HepG2 (cell line): Measurements from ENCODE around the gene CPT1B. TPM values are rescaled to one million over a fixed set of nuclear protein-coding genes. Genes with fewer than 3 reads are reported as not detected.

ENCODE experiments used
- ATAC-seq: fragments of 200-7000 bp; cut with Tn5 transposase; 3 replicates; pipeline ENCODE4 v1.9.1; 2020; ENCODE audit warnings: mild to moderate bottlenecking, moderate library complexity
- BruUV-seq: library from RNA; stranded (reverse); fragments of 400-500 nt; replicated peaks from 2 replicates; lab custom pipeline; 2021; lab: Mats Ljungman, UMichigan
- CTCF ChIA-PET: fragments of 300-600 bp; formaldehyde crosslinking; extraction: SDS; loops from one replicate; lab custom pipeline; 2021; ENCODE audit warnings: low total read pairs, inconsistent platforms, low intra/inter-chr PET ratio; lab: Yijun Ruan, JAX
- POLR2A ChIA-PET: fragments of 350-600 bp; sonication (Branson Sonifier 250); formaldehyde crosslinking; loops from one replicate; lab custom pipeline; 2020; ENCODE audit warnings: antibody characterized with exemption, inconsistent platforms; lab: Yijun Ruan, JAX
- DNase-seq: peaks from one replicate; pipeline ENCODE4 v3.0.0-alpha.2; 2015; ENCODE audit warnings: low spot score
- FAIRE-seq: peaks from 3 replicates; lab custom pipeline; 2011; peaks lifted over from hg19 to GRCh38; lab: Jason Lieb, UNC
- H2AFZ ChIP-seq: one replicate; pipeline ENCODE4 v1.6.1; 2011; ENCODE audit warnings: low read length, inconsistent platforms
- H3K27ac ChIP-seq: fragments of 300-600 bp; 3 replicates; pipeline ENCODE4 v1.8.0; 2011; ENCODE audit warnings: mixed run types, mild to moderate bottlenecking, mixed read lengths, low read length, inconsistent platforms; ENCODE audit not compliant: insufficient read depth; ENCODE audit errors: extremely low read length
- H3K27me3 ChIP-seq, 2 experiments: fragments of 200-600 bp in 1 of 2; 2 replicates in 1 of 2; 3 replicates in 1 of 2; pipeline versions ENCODE4 v1.6.0 to v1.8.0; 2011; ENCODE audit warnings: low read length in 2 of 2, mild to moderate bottlenecking in 2 of 2, moderate library complexity in 2 of 2, inconsistent platforms in 1 of 2; ENCODE audit not compliant: insufficient read depth in 2 of 2, control insufficient read depth in 1 of 2
- H3K36me3 ChIP-seq, 2 experiments: fragments of 200-600 bp in 1 of 2; replicated peaks in 1 of 2; 2 replicates in 1 of 2; 3 replicates in 1 of 2; pipeline versions ENCODE4 v1.5.1 to v1.8.0; 2011; ENCODE audit warnings: low read length in 2 of 2, inconsistent platforms in 1 of 2; ENCODE audit not compliant: insufficient read depth in 2 of 2, control insufficient read depth in 1 of 2
- H3K4me1 ChIP-seq: 2 replicates; pipeline ENCODE4 v1.5.1; 2012; ENCODE audit warnings: low read length, inconsistent platforms; ENCODE audit not compliant: insufficient read depth
- H3K4me2 ChIP-seq: 2 replicates; pipeline ENCODE4 v1.6.0; 2011; ENCODE audit warnings: low read depth, low read length, inconsistent platforms
- H3K4me3 ChIP-seq, 3 experiments: fragments of 200-600 bp in 1 of 3; sonication (generic), shearing (Covaris generic) in 1 of 3; replicated peaks in 1 of 3; 2 replicates each; pipeline ENCODE4 v1.5.1; 2011 to 2016; ENCODE audit warnings: low read length in 3 of 3, inconsistent platforms in 2 of 3, low read depth in 2 of 3, mild to moderate bottlenecking in 2 of 3, control low read depth in 1 of 3, mixed read lengths in 1 of 3; ENCODE audit not compliant: insufficient read depth in 1 of 3
- H3K79me2 ChIP-seq: one replicate; pipeline ENCODE4 v1.6.1; 2011; ENCODE audit warnings: low read length, inconsistent platforms; ENCODE audit not compliant: insufficient read depth
- H3K9ac ChIP-seq: 2 replicates; pipeline ENCODE4 v1.6.0; 2011; ENCODE audit warnings: mild to moderate bottlenecking, low read depth, low read length, inconsistent platforms; ENCODE audit not compliant: insufficient read depth
- H3K9me3 ChIP-seq: 2 replicates; pipeline ENCODE4 v1.5.1; 2012; ENCODE audit warnings: mild to moderate bottlenecking, low read length
- H4K20me1 ChIP-seq: 2 replicates; pipeline ENCODE4 v1.6.0; 2011; ENCODE audit warnings: inconsistent platforms, mild to moderate bottlenecking, low read length, moderate library complexity; ENCODE audit not compliant: insufficient read depth
- TEAD3 ChIP-seq: optimal IDR thresholded peaks from 2 replicates; pipeline ENCODE3; 2016; ENCODE audit warnings: borderline replicate concordance
- ZNF660 ChIP-seq: sonication (generic); formaldehyde crosslinking; IDR thresholded peaks from 2 replicates; pipeline ENCODE4 v1.5.1; 2020; ENCODE audit warnings: mild to moderate bottlenecking, low read depth, missing genetic modification reagents, borderline replicate concordance
- ZNF768 ChIP-seq: sonication (generic); formaldehyde crosslinking; IDR thresholded peaks from 2 replicates; pipeline ENCODE4 v1.4.0; 2020; ENCODE audit warnings: missing genetic modification reagents
- WGBS: methylation state at CpG from one replicate; pipeline ENCODE4 v1.1.6; 2017; ENCODE audit warnings: low lambda C conversion rate; 5-methylcytosine and 5-hydroxymethylcytosine counted together
- in situ Hi-C: cut with HindIII; loops from 2 replicates; pipeline ENCODE4 v1.10.0; 2017; ENCODE audit warnings: low pct_unique_long_range_greater_than_20kb; ENCODE audit not compliant: extremely low pct_ligation_motif_present
- intact Hi-C: fragments of 100-400 bp; cut with micrococcal nuclease; formaldehyde crosslinking; loops from one replicate; pipeline ENCODE4 v1.10.0; 2022; ENCODE audit not compliant: unreplicated experiment
- polyA plus RNA-seq, 8 experiments: library from polyadenylated mRNA; depleted of rRNA in 3 of 8; stranded (reverse) in 7 of 8; unstranded in 1 of 8; fragments of >200 nt; fragmentation: Illumina TruSeq in 4 of 8; extraction: Trizol in 4 of 8; gene quantifications; 2 replicates each; pipeline versions ENCODE4 v1.2.1 to v1.2.3, GENCODE V29; 2011 to 2016; ENCODE audit warnings: low read depth in 4 of 8, missing spikeins in 1 of 8, mixed read lengths in 1 of 8; ENCODE audit not compliant: insufficient read depth in 1 of 8
- total RNA-seq, 5 experiments: library from RNA; depleted of rRNA; stranded (reverse); fragments of >200 nt; fragmentation: Illumina TruSeq; extraction: Trizol; gene quantifications; 2 replicates each; pipeline ENCODE4 v1.2.3, GENCODE V29; 2016; ENCODE audit warnings: low read depth in 1 of 5
- TF ChIP-seq, protein P1 (sequence below): sonication (generic); formaldehyde crosslinking; IDR thresholded peaks from 2 replicates; pipeline ENCODE4 v1.5.0; 2020; ENCODE audit warnings: mild to moderate bottlenecking, missing genetic modification reagents, moderate library complexity

The CPT1B gene
- total and polyA plus RNA-seq, 2 of the 13 experiments (the other 11 are each of a cell fraction or from before 2014, with no cell fraction given), result 9.2 to 19.5 TPM

DNA sequence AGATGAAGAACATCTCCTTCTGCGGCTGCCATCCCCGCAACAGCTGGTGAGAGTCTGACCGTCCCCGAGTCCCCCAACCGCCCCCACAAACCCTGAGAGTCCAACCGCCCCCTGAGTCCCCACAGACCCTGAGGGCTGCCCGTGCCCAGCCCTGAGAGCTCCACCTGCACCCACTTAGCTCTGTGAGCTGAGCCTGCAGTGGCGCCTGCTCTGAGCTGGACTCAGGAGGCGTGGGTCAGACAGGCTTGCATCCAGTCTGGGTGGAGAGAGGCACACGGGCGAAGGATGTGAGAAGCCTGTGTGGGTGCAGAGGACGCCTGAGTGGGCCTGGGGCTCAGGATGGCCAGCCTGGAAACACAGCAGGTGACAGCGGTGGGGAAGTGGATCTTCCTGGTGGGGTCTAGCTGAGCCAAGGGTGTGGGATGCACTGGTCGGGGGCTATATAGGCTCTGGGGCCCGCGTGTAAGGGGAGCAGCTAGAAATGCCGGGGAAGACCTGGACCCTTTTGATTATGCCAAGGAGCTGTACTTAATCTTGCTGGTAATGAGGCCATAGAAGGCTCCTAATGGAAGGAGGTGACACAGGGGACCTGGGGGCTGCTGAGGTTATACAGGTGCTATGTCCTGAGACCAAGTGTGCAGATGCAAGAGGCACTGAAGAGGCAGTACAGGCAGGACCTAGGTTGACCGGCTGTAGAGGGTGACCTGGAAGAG, 28.9 kb upstream of the CPT1B start:
- Histone ChIP-seq H3K9me3 (no peaks in the 10 kb centered on the region), H3K27ac (no peak overlapping the region), H3K27me3 (peaks cover 0 to 6% of the 10 kb centered on the region in 2 experiments; a peak in 2 of 5 replicates), H3K4me2 (no peak overlapping the region), H3K9ac (no peak overlapping the region), H3K4me1 (no peaks in the 10 kb centered on the region), H3K36me3 (no peaks in the 10 kb centered on the region), H3K4me3 (no peak overlapping the region), H3K79me2 (no peaks in the 10 kb centered on the region), H2AFZ (no peak overlapping the region), H4K20me1 (no peaks in the 10 kb centered on the region)
- DNase-seq (no peak), ATAC-seq (no peak), FAIRE-seq (no peak)
- intact Hi-C loops, result no loop called here
- TF ChIP-seq TEAD3 (CRISPR knock-in tag), result no peak
- no TSS peak for BruUV-seq
- 86% methylated on average over 17 of the region's 18 CpGs for WGBS
- ChIA-PET CTCF (no interaction called here), POLR2A (no interaction called here)
- in situ Hi-C loops, result no loop called here

DNA sequence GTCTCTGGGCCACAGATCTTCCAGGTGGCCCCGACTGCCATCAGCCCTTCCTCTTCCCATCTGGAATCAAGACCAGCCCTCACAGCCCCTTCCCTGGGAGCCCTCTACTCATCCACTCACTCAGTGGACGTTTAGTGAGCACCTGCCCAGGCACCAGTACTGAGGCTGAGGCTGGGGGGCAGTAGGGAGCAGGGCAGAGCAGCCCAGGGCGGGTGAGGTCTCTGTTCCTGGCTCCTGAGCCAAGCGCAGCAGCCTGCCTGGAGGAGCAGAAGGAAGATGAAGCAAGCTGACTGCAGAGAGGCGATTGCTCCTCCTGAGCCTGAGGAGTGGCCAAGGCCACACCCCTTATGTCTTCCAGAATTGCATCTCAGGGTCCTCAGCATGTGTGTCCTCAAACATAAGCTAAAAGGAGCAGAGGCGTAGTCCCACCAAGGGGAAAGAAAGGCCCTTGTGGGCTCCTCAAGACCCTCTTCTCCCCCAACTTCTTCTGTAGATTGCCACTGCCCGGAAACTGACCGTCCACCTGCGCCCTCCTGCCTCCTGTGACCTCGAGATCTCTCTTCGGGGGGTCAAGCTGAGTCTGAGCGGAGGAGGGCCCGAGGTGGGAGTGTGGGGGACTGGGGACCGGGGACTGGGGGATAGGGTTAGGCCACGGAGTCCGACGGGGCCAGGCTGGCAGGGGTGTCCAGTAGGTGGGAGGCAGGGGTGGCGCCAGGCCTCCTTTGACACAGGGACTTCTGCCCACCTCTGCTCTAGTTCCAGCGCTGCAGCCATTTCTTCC, 28.1 kb upstream of the CPT1B start:
- intact Hi-C loops, result no loop called here
- Histone ChIP-seq H2AFZ (no peak overlapping the region), H3K4me3 (no peak overlapping the region), H3K27me3 (peaks cover 0 to 6% of the 10 kb centered on the region in 2 experiments; a peak in 3 of 5 replicates), H4K20me1 (no peaks in the 10 kb centered on the region), H3K79me2 (no peaks in the 10 kb centered on the region), H3K9me3 (no peaks in the 10 kb centered on the region), H3K4me1 (peaks cover 6% of the 10 kb centered on the region; the same call in 1 of the 2 replicates), H3K36me3 (no peaks in the 10 kb centered on the region), H3K27ac (no peak overlapping the region), H3K4me2 (no peak overlapping the region), H3K9ac (no peak overlapping the region)
- POLR2A ChIA-PET, result no interaction called here
- FAIRE-seq (no peak), DNase-seq (no peak), ATAC-seq (peak; percentile 13; the same call in 1 of the 3 replicates)
- no TSS peak for BruUV-seq
- in situ Hi-C loops, result no loop called here
- 77% methylated on average over 12 of the region's 19 CpGs for WGBS
- TF ChIP-seq ZNF768 (CRISPR knock-in tag), result peak; percentile 88
- no peak for TF ChIP-seq ZNF660 (CRISPR knock-in tag)
- TF ChIP-seq, protein P1, sequence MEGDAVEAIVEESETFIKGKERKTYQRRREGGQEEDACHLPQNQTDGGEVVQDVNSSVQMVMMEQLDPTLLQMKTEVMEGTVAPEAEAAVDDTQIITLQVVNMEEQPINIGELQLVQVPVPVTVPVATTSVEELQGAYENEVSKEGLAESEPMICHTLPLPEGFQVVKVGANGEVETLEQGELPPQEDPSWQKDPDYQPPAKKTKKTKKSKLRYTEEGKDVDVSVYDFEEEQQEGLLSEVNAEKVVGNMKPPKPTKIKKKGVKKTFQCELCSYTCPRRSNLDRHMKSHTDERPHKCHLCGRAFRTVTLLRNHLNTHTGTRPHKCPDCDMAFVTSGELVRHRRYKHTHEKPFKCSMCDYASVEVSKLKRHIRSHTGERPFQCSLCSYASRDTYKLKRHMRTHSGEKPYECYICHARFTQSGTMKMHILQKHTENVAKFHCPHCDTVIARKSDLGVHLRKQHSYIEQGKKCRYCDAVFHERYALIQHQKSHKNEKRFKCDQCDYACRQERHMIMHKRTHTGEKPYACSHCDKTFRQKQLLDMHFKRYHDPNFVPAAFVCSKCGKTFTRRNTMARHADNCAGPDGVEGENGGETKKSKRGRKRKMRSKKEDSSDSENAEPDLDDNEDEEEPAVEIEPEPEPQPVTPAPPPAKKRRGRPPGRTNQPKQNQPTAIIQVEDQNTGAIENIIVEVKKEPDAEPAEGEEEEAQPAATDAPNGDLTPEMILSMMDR (CRISPR knock-in tag), result 0 out of 2 replicates have a peak, but pooled peaks have one; percentile 15
- CTCF ChIA-PET, result no interaction called here
